Fibroblast of mammary gland (primary cell): ENCODE results near the gene MTCL1.

Source experiments
- DNase-seq: peaks from one replicate; pipeline ENCODE4 v3.0.0-alpha.2; 2010; ENCODE audit warnings: low read depth
- H3K4me3 ChIP-seq: 2 replicates; pipeline ENCODE4 v1.5.1; 2011; ENCODE audit warnings: low read depth, mild to moderate bottlenecking, low read length, moderate library complexity; ENCODE audit not compliant: control insufficient read depth
- CTCF ChIP-seq: conservative IDR thresholded peaks from 2 replicates; pipeline ENCODE4 v1.5.1; 2011; ENCODE audit warnings: low read depth, low read length, inconsistent platforms; ENCODE audit not compliant: control insufficient read depth, insufficient read depth

The MTCL1 gene

DNA sequence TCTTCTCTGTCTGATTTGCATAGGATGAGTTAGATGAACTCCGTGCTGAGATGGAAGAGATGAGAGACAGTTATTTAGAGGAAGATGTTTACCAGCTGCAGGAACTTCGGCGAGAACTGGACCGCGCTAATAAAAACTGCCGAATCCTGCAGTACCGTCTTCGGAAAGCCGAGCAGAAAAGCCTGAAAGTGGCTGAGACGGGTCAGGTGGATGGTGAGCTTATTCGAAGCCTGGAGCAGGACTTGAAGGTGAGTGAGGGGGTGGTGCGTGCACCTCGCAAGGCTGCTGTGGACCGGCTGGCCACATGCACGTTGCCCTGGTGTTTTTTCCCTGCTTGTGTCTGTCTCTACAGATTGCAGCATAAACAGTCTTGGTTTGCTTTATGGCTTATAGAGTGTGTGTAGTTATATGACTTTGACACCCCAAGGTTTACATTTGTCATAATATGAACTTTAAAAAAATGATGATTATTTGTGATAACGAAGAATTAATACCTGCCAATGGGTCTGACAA is 13.1 kb downstream of the MTCL1 start:
- no peak overlapping the region for H3K4me3 ChIP-seq
- no peak for TF ChIP-seq CTCF
- no peak for DNase-seq

DNA sequence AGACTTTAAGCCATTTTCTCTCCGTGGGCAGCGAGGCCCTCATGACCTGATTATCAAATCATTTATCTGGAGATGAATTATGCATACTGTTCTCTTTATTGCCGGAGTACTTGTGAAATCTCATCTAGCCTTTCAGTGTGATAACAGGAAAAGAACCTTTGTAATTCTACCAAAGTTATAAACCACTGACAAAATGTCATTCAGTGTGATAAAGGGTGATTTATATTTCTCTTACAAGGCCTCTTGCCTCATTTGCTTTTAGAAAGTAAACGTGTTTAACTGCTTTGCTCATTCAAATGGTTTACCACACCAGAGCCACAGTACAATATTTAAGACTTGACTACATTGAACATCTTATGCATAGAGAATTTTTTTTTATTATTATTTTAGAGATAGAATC is 13.8 kb downstream of the MTCL1 start:
- no peak for DNase-seq
- no peak for TF ChIP-seq CTCF
- no peak overlapping the region for H3K4me3 ChIP-seq

DNA sequence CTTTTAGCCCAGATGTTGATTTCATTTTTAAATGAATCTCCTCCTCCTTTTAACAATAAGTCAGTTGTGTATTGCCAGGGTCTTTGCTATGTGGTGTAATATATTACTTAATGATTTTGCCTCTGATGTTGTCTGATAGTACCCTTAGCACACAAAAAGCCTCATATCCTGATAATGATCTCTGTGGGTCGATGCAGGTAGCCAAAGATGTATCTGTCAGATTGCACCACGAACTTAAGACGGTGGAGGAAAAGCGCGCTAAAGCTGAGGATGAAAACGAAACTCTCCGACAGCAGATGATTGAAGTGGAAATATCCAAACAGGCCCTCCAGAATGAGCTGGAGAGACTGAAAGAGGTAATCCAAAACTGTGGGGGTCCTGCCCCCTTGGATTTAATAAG is 14.8 kb downstream of the MTCL1 start:
- no peak overlapping the region for H3K4me3 ChIP-seq
- TF ChIP-seq CTCF: no peak
- no peak for DNase-seq

- TF ChIP-seq CTCF: no peak
- no peak overlapping the region for H3K4me3 ChIP-seq
- no peak for DNase-seq
Measured at GRCh38 chr18:8721094-8721669, 15.8 kb downstream of the MTCL1 start.

- TF ChIP-seq CTCF: no peak
- H3K4me3 ChIP-seq: no peak overlapping the region
- DNase-seq: peak; percentile 40
Measured at GRCh38 chr18:8721716-8722115, 16.4 kb downstream of the MTCL1 start.

DNA sequence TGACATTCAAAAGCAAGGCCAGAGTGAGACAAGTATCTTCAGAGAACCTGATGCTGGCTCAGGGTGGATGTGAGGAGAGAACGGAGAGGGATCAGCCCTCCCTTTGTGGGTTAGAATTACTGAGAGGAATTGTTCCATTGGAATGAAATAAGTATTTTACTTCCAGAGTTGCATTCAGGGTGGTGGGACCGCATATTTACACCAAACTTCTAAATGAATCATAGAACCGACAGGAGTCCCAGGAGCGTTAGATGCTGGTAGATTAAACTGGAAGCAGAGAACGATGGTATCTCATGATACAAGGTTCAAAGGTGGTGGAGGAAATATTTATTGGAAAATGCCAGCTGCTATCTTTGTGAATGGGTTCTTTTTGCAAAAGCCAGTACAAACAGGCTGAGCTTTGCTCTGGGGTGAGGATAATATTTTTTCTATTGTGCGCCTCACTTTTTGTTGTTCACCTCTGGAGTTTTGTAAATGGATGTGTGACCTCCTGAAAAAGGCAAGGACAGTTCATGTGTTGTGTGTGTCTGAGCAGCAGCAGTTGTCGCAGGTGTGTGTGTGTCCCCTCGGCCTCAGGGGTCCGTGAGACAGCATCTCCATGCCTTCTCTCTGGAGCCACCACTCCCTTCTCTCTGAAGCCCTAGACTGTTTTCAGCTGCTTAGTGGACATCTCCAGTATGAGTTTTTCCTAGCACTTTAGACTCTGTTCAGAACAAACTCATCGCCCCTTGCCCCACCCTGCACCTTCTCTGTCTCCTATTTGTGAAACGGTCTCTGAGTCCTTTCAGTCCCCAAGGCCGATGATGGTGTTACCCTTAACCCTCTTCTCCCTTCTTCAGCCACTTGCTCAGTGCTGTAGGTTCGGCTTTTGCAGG is 17.8 kb downstream of the MTCL1 start:
- no peak for DNase-seq
- no peak overlapping the region for H3K4me3 ChIP-seq
- TF ChIP-seq CTCF: no peak

DNA sequence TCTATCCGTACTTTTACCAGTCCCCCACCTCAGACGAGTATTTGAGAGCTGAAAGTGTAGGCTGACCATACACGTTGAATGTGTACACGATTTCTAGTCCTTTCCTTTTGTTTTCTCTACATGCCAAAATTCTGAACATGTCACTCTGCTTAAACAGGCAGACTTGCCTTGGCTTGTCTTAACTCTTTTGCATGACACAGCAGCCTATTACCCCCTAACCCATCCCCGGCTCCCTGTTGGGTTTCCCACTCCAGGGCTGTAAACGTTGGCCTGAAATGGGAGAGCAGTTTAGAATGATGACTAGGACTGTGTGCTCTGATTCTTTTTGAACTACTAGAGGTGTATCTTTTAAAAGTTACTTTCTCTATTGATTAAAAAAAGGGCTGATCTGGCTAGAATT is 19.1 kb downstream of the MTCL1 start:
- no peak for DNase-seq
- no peak overlapping the region for H3K4me3 ChIP-seq
- no peak for TF ChIP-seq CTCF
